WTC11 (cell line): ENCODE measurements around the gene RAD9A. TPM values are rescaled to one million over a fixed set of nuclear protein-coding genes. Genes with fewer than 3 reads are reported as not detected.
A peak's percentile ranks its signal among the peaks of the same experiment; 100 is the strongest.

Experiments
- ATAC-seq: fragments of 200-7000 bp; cut with Tn5 transposase; 2 replicates; pipeline ENCODE4 v1.10.0; 2021; ENCODE audit warnings: mild to moderate bottlenecking, moderate library complexity
- CTCF ChIA-PET: fragments of 300-600 bp; sonication (Branson Sonifier 250); formaldehyde crosslinking; loops from one replicate; lab custom pipeline; 2021; ENCODE audit warnings: antibody characterized with exemption; lab: Charles Lee
- POLR2A ChIA-PET: fragments of 350-600 bp; sonication (Branson Sonifier 250); formaldehyde crosslinking; loops from one replicate; lab custom pipeline; 2021; ENCODE audit warnings: antibody characterized with exemption; lab: Charles Lee
- DNase-seq: peaks from one replicate; pipeline ENCODE4 v3.0.0; 2021; ENCODE audit warnings: low spot score
- H3K27ac Mint-ChIP-seq: 2 replicates; pipeline ENCODE4 v1.8.0; 2021; ENCODE audit warnings: mixed read lengths
- H3K27me3 Mint-ChIP-seq: 2 replicates; pipeline ENCODE4 v1.8.0; 2021; ENCODE audit warnings: low read depth, mild to moderate bottlenecking, moderate library complexity, mixed read lengths
- H3K36me3 Mint-ChIP-seq: 2 replicates; pipeline ENCODE4 v1.8.0; 2021; ENCODE audit warnings: mixed read lengths
- H3K4me1 Mint-ChIP-seq: 2 replicates; pipeline ENCODE4 v1.8.0; 2022; ENCODE audit warnings: mixed read lengths
- H3K4me3 Mint-ChIP-seq: 2 replicates; pipeline ENCODE4 v1.8.0; 2021; ENCODE audit warnings: mild to moderate bottlenecking, moderate library complexity, mixed read lengths
- H3K9me3 Mint-ChIP-seq: 2 replicates; pipeline ENCODE4 v1.8.0; 2021; ENCODE audit warnings: mixed read lengths
- ETV6 ChIP-seq: sonication (generic); formaldehyde crosslinking; IDR thresholded peaks from 2 replicates; pipeline ENCODE4 v1.8.1; 2022; ENCODE audit warnings: mild to moderate bottlenecking, missing genetic modification reagents
- FOXP1 ChIP-seq: sonication (generic); formaldehyde crosslinking; IDR thresholded peaks from 2 replicates; pipeline ENCODE4 v1.8.0; 2022; ENCODE audit warnings: missing genetic modification reagents, mild to moderate bottlenecking, moderate library complexity, borderline replicate concordance
- GRHL2 ChIP-seq: fragments of 250-450 bp; sonication (Bioruptor Pico); IDR thresholded peaks from 2 replicates; pipeline ENCODE4 v1.8.0; 2022; ENCODE audit warnings: mild to moderate bottlenecking, moderate library complexity; ENCODE audit not compliant: insufficient replicate concordance, severe bottlenecking
- IRF1 ChIP-seq: sonication (generic); formaldehyde crosslinking; IDR thresholded peaks from 2 replicates; pipeline ENCODE4 v1.8.0; 2023; ENCODE audit warnings: missing genetic modification reagents
- JUN ChIP-seq: sonication (generic); formaldehyde crosslinking; IDR thresholded peaks from 2 replicates; pipeline ENCODE4 v1.8.0; 2023; ENCODE audit warnings: mild to moderate bottlenecking, missing genetic modification reagents
- NFE2L1 ChIP-seq: sonication (generic); formaldehyde crosslinking; IDR thresholded peaks from 2 replicates; pipeline ENCODE4 v1.8.1; 2023; ENCODE audit warnings: missing genetic modification reagents
- NR1H2 ChIP-seq: sonication (generic); formaldehyde crosslinking; IDR thresholded peaks from 2 replicates; pipeline ENCODE4 v1.9.0; 2021; ENCODE audit warnings: mild to moderate bottlenecking, moderate library complexity, missing genetic modification reagents
- OVOL2 ChIP-seq: fragments of 250-450 bp; sonication (Bioruptor Pico); IDR thresholded peaks from 2 replicates; pipeline ENCODE4 v1.9.0; 2021; ENCODE audit warnings: mild to moderate bottlenecking, borderline replicate concordance
- PREB ChIP-seq: sonication (generic); formaldehyde crosslinking; IDR thresholded peaks from 2 replicates; pipeline ENCODE4 v1.8.1; 2022; ENCODE audit warnings: mild to moderate bottlenecking, missing genetic modification reagents, moderate library complexity, borderline replicate concordance
- SMAD3 ChIP-seq: sonication (generic); formaldehyde crosslinking; IDR thresholded peaks from 2 replicates; pipeline ENCODE4 v1.8.0; 2022; ENCODE audit warnings: missing genetic modification reagents, mild to moderate bottlenecking, borderline replicate concordance
- SMAD4 ChIP-seq: sonication (generic); formaldehyde crosslinking; IDR thresholded peaks from 2 replicates; pipeline ENCODE4 v1.8.0; 2022; ENCODE audit warnings: mild to moderate bottlenecking, missing genetic modification reagents
- SP1 ChIP-seq: sonication (generic); formaldehyde crosslinking; conservative IDR thresholded peaks from 2 replicates; pipeline ENCODE4 v1.8.1; 2022; ENCODE audit warnings: missing genetic modification reagents
- ZNF532 ChIP-seq: fragments of 250-450 bp; sonication (Bioruptor Pico); IDR thresholded peaks from 2 replicates; pipeline ENCODE4 v1.9.0; 2021; ENCODE audit warnings: mild to moderate bottlenecking, borderline replicate concordance
- total RNA-seq: library from RNA; stranded (reverse); gene quantifications from 3 replicates; pipeline ENCODE4 v1.2.3, GENCODE V29; 2021
- TF ChIP-seq, protein P1 (sequence below): sonication (generic); formaldehyde crosslinking; conservative IDR thresholded peaks from 2 replicates; pipeline ENCODE4 v1.8.1; 2023; ENCODE audit warnings: mild to moderate bottlenecking, low read depth, missing genetic modification reagents, moderate library complexity
- TF ChIP-seq, protein P2 (sequence below): sonication (generic); formaldehyde crosslinking; IDR thresholded peaks from 2 replicates; pipeline ENCODE4 v1.8.0; 2022; ENCODE audit warnings: mild to moderate bottlenecking, missing genetic modification reagents

Gene RAD9A
- total RNA-seq, 1 experiment from 2014 or later: 45.5 TPM

GRCh38 chr11:67408437-67409200, 16.8 kb downstream of the RAD9A start:
- ATAC-seq (no peak), DNase-seq (no peak)
- CTCF ChIA-PET: no interaction called here
- Mint-ChIP-seq H3K9me3 (no peaks in the 10 kb centered on the region), H3K4me1 (peaks cover 16% of the 10 kb centered on the region), H3K4me3 (no peak overlapping the region), H3K27ac (no peak overlapping the region), H3K36me3 (no peaks in the 10 kb centered on the region), H3K27me3 (peaks cover 21% of the 10 kb centered on the region)
- POLR2A ChIA-PET: no interaction called here
- TF ChIP-seq FOXP1 (CRISPR knock-in tag) (0 out of 2 replicates have a peak, but pooled peaks have one; percentile 18), GRHL2 (CRISPR knock-in tag) (no peak)

DNA sequence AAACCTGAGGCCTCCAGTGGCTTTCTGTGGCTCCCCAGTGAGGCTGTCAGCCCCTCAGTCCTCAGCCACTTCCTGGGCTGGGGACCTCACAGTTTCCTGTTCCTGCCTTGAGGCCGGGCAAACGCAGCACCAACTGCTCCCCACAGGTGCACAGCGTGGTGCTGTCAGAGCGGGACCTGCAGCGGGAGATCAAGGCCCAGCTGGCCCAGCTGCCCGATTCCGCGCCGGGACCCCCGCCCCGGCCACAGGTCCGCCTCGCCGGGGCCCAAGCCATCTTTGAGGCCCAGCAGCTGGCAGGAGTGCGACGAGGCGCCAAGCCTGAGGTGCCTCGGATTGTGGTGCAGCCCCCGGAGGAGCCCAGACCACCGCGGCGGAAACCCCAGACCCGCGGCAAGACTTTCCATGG, 17.5 kb downstream of the RAD9A start:
- POLR2A ChIA-PET: no interaction called here
- H3K27ac Mint-ChIP-seq: no peak overlapping the region
- TF ChIP-seq, protein P1, sequence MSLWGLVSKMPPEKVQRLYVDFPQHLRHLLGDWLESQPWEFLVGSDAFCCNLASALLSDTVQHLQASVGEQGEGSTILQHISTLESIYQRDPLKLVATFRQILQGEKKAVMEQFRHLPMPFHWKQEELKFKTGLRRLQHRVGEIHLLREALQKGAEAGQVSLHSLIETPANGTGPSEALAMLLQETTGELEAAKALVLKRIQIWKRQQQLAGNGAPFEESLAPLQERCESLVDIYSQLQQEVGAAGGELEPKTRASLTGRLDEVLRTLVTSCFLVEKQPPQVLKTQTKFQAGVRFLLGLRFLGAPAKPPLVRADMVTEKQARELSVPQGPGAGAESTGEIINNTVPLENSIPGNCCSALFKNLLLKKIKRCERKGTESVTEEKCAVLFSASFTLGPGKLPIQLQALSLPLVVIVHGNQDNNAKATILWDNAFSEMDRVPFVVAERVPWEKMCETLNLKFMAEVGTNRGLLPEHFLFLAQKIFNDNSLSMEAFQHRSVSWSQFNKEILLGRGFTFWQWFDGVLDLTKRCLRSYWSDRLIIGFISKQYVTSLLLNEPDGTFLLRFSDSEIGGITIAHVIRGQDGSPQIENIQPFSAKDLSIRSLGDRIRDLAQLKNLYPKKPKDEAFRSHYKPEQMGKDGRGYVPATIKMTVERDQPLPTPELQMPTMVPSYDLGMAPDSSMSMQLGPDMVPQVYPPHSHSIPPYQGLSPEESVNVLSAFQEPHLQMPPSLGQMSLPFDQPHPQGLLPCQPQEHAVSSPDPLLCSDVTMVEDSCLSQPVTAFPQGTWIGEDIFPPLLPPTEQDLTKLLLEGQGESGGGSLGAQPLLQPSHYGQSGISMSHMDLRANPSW: no peak
- TF ChIP-seq, protein P2, sequence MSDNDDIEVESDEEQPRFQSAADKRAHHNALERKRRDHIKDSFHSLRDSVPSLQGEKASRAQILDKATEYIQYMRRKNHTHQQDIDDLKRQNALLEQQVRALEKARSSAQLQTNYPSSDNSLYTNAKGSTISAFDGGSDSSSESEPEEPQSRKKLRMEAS (CRISPR knock-in tag): no peak
- no peak for TF ChIP-seq SP1 (CRISPR knock-in tag)
- TF ChIP-seq OVOL2: no peak
- no peak for TF ChIP-seq ZNF532 (CRISPR knock-in tag)
- no peak for TF ChIP-seq NFE2L1 (CRISPR knock-in tag)
- TF ChIP-seq SMAD4 (CRISPR knock-in tag): no peak
- no peak for TF ChIP-seq SMAD3 (CRISPR knock-in tag)
- no peak for TF ChIP-seq NR1H2 (CRISPR knock-in tag)
- no peak for TF ChIP-seq PREB (CRISPR knock-in tag)
- no peak for TF ChIP-seq IRF1 (CRISPR knock-in tag)
- TF ChIP-seq JUN (CRISPR knock-in tag): no peak
- TF ChIP-seq ETV6: no peak
- TF ChIP-seq, all 79 proteins: peak for 0
- DNase-seq: no peak
- no peaks in the 10 kb centered on the region for H3K36me3 Mint-ChIP-seq
- H3K4me1 Mint-ChIP-seq: peaks cover 16% of the 10 kb centered on the region
- H3K27me3 Mint-ChIP-seq: peaks cover 21% of the 10 kb centered on the region
- ATAC-seq: no peak
- H3K9me3 Mint-ChIP-seq: no peaks in the 10 kb centered on the region
- CTCF ChIA-PET: no interaction called here
- H3K4me3 Mint-ChIP-seq: no peak overlapping the region
